HAP-1 (cell line): Measurements from ENCODE around the gene CELF2.

Experiments used
- DNase-seq, 2 experiments: peaks; one replicate each; pipeline ENCODE4 v3.0.0-alpha.2; 2016 to 2020; ENCODE audit warnings: low spot score in 2 of 2
- H3K27me3 ChIP-seq: fragments of 250-450 bp; sonication (Bioruptor Pico); 2 replicates; pipeline ENCODE4 v1.5.1; 2020; ENCODE audit warnings: low read depth, mild to moderate bottlenecking, moderate library complexity
- H3K36me3 ChIP-seq: fragments of 250-450 bp; sonication (Bioruptor Pico); replicated peaks from 2 replicates; pipeline ENCODE4 v1.5.1; 2020; ENCODE audit warnings: mild to moderate bottlenecking
- H3K4me1 ChIP-seq: fragments of 250-450 bp; sonication (Bioruptor Pico); 2 replicates; pipeline ENCODE4 v1.5.1; 2020; ENCODE audit warnings: mild to moderate bottlenecking
- H3K4me3 ChIP-seq: fragments of 250-450 bp; sonication (Bioruptor Pico); 2 replicates; pipeline ENCODE4 v1.5.1; 2020; ENCODE audit warnings: mild to moderate bottlenecking, moderate library complexity
- H3K9me3 ChIP-seq: fragments of 250-450 bp; sonication (Bioruptor Pico); 2 replicates; pipeline ENCODE4 v1.5.1; 2020; ENCODE audit warnings: mild to moderate bottlenecking, moderate library complexity
- in situ Hi-C: fragments of 300-500 bp; cut with MboI; formaldehyde crosslinking; loops from 3 replicates; pipeline ENCODE4 v1.14.3; 2020; ENCODE audit warnings: low sequenced_read_pairs, inconsistent platforms, mixed read lengths

The CELF2 gene

GRCh38 chr10:11270135-11270857, 252.6 kb downstream of the CELF2 start:
- Histone ChIP-seq H3K4me3 (no peak overlapping the region), H3K27me3 (no peaks in the 10 kb centered on the region), H3K4me1 (peaks cover 11% of the 10 kb centered on the region), H3K36me3 (no peaks in the 10 kb centered on the region), H3K9me3 (no peaks in the 10 kb centered on the region)
- in situ Hi-C loops, result loop anchor here (10.0 to 25.0 kb wide), 2 partner anchors 155 to 1933 kb away; no protein-coding TSS in a partner anchor
- peak; percentile 77 to 93 for DNase-seq

DNA sequence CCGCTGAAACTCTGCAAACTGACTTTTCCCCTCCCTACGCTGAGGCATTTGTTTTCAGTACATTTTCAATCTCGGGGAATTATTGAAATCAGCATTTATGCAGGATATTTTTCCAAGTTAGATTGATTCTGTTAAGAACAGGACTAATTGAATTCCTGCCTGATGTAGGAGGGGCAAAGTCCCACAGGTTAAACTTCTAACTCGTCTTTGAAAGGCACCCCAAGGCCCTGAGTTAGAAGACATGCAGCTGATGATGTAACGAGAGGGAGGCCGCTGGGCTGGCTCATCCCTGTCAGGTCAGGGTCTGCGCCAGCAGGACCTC, 253.1 kb downstream of the CELF2 start:
- Histone ChIP-seq H3K4me1 (peaks cover 11% of the 10 kb centered on the region), H3K36me3 (no peaks in the 10 kb centered on the region), H3K4me3 (no peak overlapping the region), H3K9me3 (no peaks in the 10 kb centered on the region), H3K27me3 (no peaks in the 10 kb centered on the region)
- in situ Hi-C loops, result loop anchor here (10.0 to 25.0 kb wide), 2 partner anchors 156 to 1934 kb away; no protein-coding TSS in a partner anchor
- DNase-seq, result no peak

DNA sequence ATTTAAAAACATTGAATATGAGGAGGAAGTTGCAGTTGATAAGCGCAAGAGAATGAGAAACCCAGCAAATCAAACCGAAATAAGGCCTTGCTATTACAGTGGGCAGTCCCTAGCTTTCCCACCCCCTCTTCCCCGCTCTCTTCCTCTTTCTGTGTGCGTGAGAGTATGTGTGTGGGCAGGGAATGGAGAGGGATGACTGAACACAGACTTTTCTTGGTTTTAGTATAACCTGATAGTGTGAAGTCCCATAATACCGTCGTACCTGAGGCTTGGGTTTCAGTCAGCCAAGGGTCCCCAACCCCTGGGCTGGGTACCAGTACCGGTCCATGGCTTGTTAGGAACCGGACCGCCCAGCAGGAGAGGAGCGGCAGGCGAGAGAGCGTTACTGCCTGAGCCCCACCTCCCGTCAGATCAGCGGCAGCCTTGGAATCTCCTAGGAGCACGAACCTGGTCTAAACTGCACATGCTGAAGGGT, 255.3 kb downstream of the CELF2 start:
- Histone ChIP-seq H3K9me3 (no peaks in the 10 kb centered on the region), H3K4me1 (peaks cover 8% of the 10 kb centered on the region), H3K36me3 (no peaks in the 10 kb centered on the region), H3K4me3 (no peak overlapping the region), H3K27me3 (no peaks in the 10 kb centered on the region)
- DNase-seq, result no peak
- in situ Hi-C loops, result loop anchor here (10.0 to 25.0 kb wide), 2 partner anchors 158 to 1936 kb away; no protein-coding TSS in a partner anchor

DNA sequence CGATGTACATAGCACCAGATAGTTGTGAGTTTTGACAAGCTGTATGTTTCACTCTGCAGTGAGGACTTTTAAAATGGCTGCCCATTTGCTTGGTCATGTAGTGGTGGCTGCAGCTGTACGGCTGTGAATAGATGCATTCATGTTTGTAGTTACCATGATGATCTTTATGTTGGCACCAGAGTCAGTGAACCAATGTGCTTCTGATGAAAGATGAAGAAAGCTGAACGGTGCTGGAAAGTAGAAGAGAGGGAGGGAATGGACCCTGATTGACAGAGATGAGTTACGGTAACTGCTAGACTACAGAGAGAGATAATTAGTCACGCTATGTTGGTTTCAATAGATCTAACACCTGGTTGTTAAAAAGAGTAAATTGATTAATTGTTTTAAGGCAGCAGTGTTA, 256.8 kb downstream of the CELF2 start:
- in situ Hi-C loops, result loop anchor here (10.0 to 25.0 kb wide), 2 partner anchors 160 to 1937 kb away; no protein-coding TSS in a partner anchor
- Histone ChIP-seq H3K36me3 (no peaks in the 10 kb centered on the region), H3K4me3 (no peak overlapping the region), H3K4me1 (peaks cover 3% of the 10 kb centered on the region), H3K9me3 (no peaks in the 10 kb centered on the region), H3K27me3 (no peaks in the 10 kb centered on the region)
- no peak for DNase-seq

DNA sequence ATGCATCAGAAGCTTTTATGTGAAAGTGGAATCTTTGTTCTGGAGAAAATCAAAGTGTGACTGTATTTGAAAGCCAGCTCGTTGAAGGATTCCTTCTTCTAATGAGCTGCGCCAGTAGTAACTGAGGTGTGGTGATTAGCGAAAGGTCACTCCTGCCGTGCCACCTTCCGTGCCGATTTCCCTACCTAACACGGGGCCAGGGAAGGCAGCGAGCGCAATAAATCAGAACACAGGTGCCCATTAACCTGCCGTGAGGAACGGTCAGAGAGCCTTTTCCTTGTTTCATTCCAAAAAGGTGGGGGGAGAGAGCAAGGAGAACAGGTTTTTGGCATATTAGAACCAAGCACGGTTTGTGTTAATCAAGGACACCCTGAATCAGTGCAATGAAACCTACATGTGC, 258.0 kb downstream of the CELF2 start:
- no peak for DNase-seq
- Histone ChIP-seq H3K4me3 (no peak overlapping the region), H3K36me3 (no peaks in the 10 kb centered on the region), H3K4me1 (0 out of 2 replicates have a peak, but pooled peaks cover 3% of the 10 kb centered on the region), H3K9me3 (no peaks in the 10 kb centered on the region), H3K27me3 (no peaks in the 10 kb centered on the region)
- in situ Hi-C loops, result loop anchor here (10.0 kb wide), 1 partner anchor 161 kb away; no protein-coding TSS in a partner anchor

- Histone ChIP-seq H3K27me3 (no peaks in the 10 kb centered on the region), H3K4me3 (no peak overlapping the region), H3K36me3 (no peaks in the 10 kb centered on the region), H3K9me3 (no peaks in the 10 kb centered on the region), H3K4me1 (no peaks in the 10 kb centered on the region)
- in situ Hi-C loops, result loop anchor here (10.0 kb wide), 1 partner anchor 162 kb away; no protein-coding TSS in a partner anchor
- no peak for DNase-seq
Observed at GRCh38 chr10:11276449-11276990, 258.8 kb downstream of the CELF2 start.

- no peaks in the 10 kb centered on the region for H3K36me3 ChIP-seq
- in situ Hi-C loops, result loop anchor here (10.0 kb wide), 1 partner anchor 165 kb away; no protein-coding TSS in a partner anchor
Observed at GRCh38 chr10:11279314-11279713, 261.6 kb downstream of the CELF2 start.

DNA sequence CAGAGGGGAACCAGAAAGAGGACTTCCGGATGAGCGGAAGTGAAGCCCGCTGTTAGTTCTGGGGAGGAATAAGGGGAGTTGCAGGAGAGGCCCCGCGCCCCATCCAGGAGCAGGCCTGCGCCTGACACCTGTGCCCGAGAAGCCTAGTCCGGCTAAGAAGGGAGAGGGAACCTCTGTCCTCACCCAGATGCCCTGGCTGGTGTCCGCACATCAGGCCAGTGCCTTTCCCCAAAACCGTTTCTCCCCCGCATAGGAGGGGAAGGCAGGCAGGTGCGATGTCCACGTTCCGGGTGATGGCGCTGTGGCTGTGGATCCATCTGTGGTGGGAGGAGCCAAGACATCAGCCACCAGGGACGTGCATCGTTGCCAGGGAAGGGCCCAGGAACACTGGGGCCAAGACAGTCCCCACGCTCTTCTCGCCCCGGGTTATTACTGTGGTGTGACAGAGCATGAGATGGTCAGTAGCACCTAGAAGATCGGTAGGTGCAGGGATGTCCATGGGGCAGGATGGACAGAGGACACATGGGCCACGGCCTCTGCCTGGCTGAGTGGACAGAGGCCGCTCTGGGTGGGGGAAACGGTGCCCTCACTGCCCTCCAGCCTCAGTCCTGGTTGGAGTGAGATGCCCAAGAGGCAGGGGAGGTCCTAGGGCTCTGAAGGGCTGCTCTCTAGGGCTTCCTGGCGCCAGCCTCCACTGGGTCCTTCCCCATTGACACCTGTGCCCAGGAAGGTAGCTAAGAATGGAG, 262.7 kb downstream of the CELF2 start:
- no peak for DNase-seq
- H3K36me3 ChIP-seq, result no peaks in the 10 kb centered on the region
- in situ Hi-C loops, result no loop called here
- H3K9me3 ChIP-seq, result no peaks in the 10 kb centered on the region
- H3K4me3 ChIP-seq, result no peak overlapping the region
- no peaks in the 10 kb centered on the region for H3K4me1 ChIP-seq
- no peaks in the 10 kb centered on the region for H3K27me3 ChIP-seq

More at GRCh38 chr10:11279314-11279713, 261.6 kb downstream of the CELF2 start:
- H3K4me1 ChIP-seq, result no peaks in the 10 kb centered on the region
- no peak overlapping the region for H3K4me3 ChIP-seq
- DNase-seq, result no peak
- H3K9me3 ChIP-seq, result no peaks in the 10 kb centered on the region
- no peaks in the 10 kb centered on the region for H3K27me3 ChIP-seq

DNA sequence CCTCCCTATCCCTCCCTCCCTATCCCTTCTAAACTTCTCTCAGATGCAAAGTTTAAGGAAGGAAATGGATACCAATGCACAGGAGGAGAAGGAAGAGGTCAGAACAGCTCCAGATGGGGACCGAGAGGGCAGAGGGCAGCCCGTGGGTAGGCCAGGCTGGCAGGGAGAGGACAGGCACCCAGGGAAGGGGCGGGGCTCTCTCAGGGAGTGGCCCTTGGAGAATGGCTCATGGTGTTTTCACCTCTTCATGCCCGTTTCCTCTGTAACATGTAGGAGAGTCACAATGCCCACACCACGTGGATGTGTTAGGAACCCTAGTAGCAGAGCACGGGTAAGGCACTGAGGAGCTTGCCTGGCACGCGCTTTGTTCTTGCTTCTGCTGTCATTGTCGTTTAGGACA, 264.5 kb downstream of the CELF2 start:
- H3K36me3 ChIP-seq, result no peaks in the 10 kb centered on the region
- no peaks in the 10 kb centered on the region for H3K27me3 ChIP-seq
- DNase-seq, result no peak
- H3K9me3 ChIP-seq, result no peaks in the 10 kb centered on the region
- no peak overlapping the region for H3K4me3 ChIP-seq
- H3K4me1 ChIP-seq, result no peaks in the 10 kb centered on the region
- in situ Hi-C loops, result no loop called here

DNA sequence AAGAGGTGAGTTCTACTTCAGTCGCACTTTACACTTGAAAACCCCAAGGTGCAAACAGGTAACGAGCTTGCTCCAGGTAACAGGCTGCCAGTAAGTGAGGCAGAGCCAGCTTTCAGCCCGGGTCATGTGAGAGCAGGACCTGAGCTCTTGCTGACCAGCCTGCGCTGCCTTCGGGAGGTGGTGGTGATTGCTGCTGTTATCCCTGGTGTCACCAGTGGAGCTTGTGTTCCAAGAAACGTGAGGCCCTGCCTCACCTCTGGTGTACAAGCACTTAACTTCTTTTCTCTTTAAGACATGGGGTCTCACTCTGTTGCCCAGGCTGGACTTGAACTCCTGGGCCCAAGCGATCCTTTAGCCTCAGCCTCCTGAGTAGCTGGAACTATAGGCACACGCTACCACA, 265.0 kb downstream of the CELF2 start:
- no peak for DNase-seq
- no peaks in the 10 kb centered on the region for H3K4me1 ChIP-seq
- H3K27me3 ChIP-seq, result no peaks in the 10 kb centered on the region
- no peak overlapping the region for H3K4me3 ChIP-seq
- H3K36me3 ChIP-seq, result no peaks in the 10 kb centered on the region
- in situ Hi-C loops, result no loop called here
- no peaks in the 10 kb centered on the region for H3K9me3 ChIP-seq

- Histone ChIP-seq H3K9me3 (no peaks in the 10 kb centered on the region), H3K4me3 (no peak overlapping the region)
Observed at GRCh38 chr10:11284291-11285085, 266.8 kb downstream of the CELF2 start.

GRCh38 chr10:11285171-11285570, 267.5 kb downstream of the CELF2 start:
- Histone ChIP-seq H3K4me3 (no peak overlapping the region), H3K36me3 (no peaks in the 10 kb centered on the region), H3K9me3 (no peaks in the 10 kb centered on the region), H3K27me3 (no peaks in the 10 kb centered on the region), H3K4me1 (no peaks in the 10 kb centered on the region)
- in situ Hi-C loops, result no loop called here
- DNase-seq, result no peak

More at GRCh38 chr10:11284291-11285085, 266.8 kb downstream of the CELF2 start:
- Histone ChIP-seq H3K4me1 (no peaks in the 10 kb centered on the region), H3K27me3 (no peaks in the 10 kb centered on the region), H3K36me3 (no peaks in the 10 kb centered on the region)
- DNase-seq, result no peak
- in situ Hi-C loops, result no loop called here

DNA sequence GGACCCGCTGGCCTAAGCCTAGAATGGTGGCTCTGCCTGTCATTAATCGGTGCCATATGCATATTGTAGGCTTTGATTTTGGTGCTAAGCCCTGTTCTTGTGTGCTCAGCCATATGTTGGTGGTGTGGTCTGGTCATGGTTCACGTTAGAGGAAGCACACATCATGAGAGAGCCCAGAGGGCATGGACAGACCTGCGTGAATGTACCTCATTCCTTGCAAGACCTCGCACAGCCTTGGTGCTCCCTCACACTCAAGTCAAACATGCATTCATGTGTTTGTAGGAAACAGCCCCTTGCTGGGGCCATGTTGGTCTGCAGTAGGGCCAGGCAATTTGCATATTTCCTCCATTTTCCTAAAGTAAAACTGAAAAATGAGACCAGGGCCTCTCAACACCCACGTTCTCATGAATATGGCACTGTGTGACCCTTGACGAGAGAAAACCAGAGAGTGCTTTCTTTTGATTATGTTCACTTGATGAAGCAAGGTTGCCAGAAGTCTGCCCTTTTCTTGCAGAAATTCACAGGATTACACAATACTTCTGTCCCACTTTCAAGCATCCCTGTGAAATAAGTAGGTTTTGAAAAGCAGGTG, 268.7 kb downstream of the CELF2 start:
- no peaks in the 10 kb centered on the region for H3K4me1 ChIP-seq
- in situ Hi-C loops, result no loop called here
- no peaks in the 10 kb centered on the region for H3K9me3 ChIP-seq
- H3K4me3 ChIP-seq, result no peak overlapping the region
- DNase-seq, result no peak
- no peaks in the 10 kb centered on the region for H3K27me3 ChIP-seq
- no peaks in the 10 kb centered on the region for H3K36me3 ChIP-seq
